ENCODE measurements around the gene HACD3.

HACD3 gene

GRCh38 chr15:65619626-65620290 is 89.5 kb downstream of the HACD3 start:
- DNase-seq (ENCODE audit: extremely low spot score) = no peak
- ChIA-PET CTCF (interaction anchor here (1.2 to 1.7 kb wide), 2 partner anchors 9 to 19 kb away, joined by 3 to 4 read pairs; partner anchors contain the start of gene INTS14), POLR2A (interaction anchor here (1.1 kb wide), 1 partner anchor 9 kb away, joined by 4 read pairs; the partner anchor contains the start of gene INTS14)
- TF ChIP-seq SP1 (IDR thresholded peaks at IDR 0.05) (no peak), BHLHE40 (IDR thresholded peaks at IDR 0.05; ENCODE audit: borderline replicate concordance) (no peak), NFRKB (IDR thresholded peaks at IDR 0.05) (no peak), FOXA1 (IDR thresholded peaks at IDR 0.05) (no peak), L3MBTL2 (conservative IDR thresholded peaks at IDR 0.05) (no peak), ELF4 (IDR thresholded peaks at IDR 0.05) (no peak), TARDBP (IDR thresholded peaks at IDR 0.05) (no peak)

- ChIA-PET CTCF (interaction anchor here (1.1 to 1.4 kb wide), 2 partner anchors 17 to 236 kb away, joined by 3 to 4 read pairs; no protein-coding TSS in a partner anchor), POLR2A (interaction anchor here (3.4 kb wide), 1 partner anchor 9 kb away, joined by 26 read pairs; the partner anchor contains the start of gene INTS14)
- no peak for DNase-seq (ENCODE audit: extremely low spot score)
- no peak for TF ChIP-seq LEF1 (IDR thresholded peaks at IDR 0.05; ENCODE audit: borderline replicate concordance)
- TF ChIP-seq SP1 (IDR thresholded peaks at IDR 0.05) = no peak
- no peak for TF ChIP-seq SUZ12 (IDR thresholded peaks at IDR 0.05)
- no peak for TF ChIP-seq FOXM1 (IDR thresholded peaks at IDR 0.05; ENCODE audit: borderline replicate concordance)
- no peak for TF ChIP-seq BHLHE40 (IDR thresholded peaks at IDR 0.05; ENCODE audit: borderline replicate concordance)
- no peak for TF ChIP-seq ELF4 (IDR thresholded peaks at IDR 0.05)
- TF ChIP-seq CTBP1 (IDR thresholded peaks at IDR 0.05; ENCODE audit: borderline replicate concordance) = no peak
These were observed 90.6 kb downstream of the HACD3 start for GRCh38 chr15:65620833-65621232.

GRCh38 chr15:65621638-65622037 is 91.4 kb downstream of the HACD3 start, which contains the start of gene SLC24A1:
TSS of gene SLC24A1 (plus strand) at chr15:65621938. CDS start at chr15:65624081, 2,143 bp downstream.
- ChIA-PET CTCF (interaction anchor here (1.1 to 1.4 kb wide), 2 partner anchors 16 to 235 kb away, joined by 3 to 4 read pairs; no protein-coding TSS in a partner anchor), POLR2A (interaction anchor here (3.4 kb wide), 1 partner anchor 10 kb away, joined by 26 read pairs; the partner anchor contains the start of gene INTS14)
- TF ChIP-seq FOXA1 (IDR thresholded peaks at IDR 0.05) = no peak
- no peak for TF ChIP-seq ARNT (IDR thresholded peaks at IDR 0.05)
- TF ChIP-seq NFRKB (IDR thresholded peaks at IDR 0.05) = no peak
- no peak for TF ChIP-seq HDGF (IDR thresholded peaks at IDR 0.05; ENCODE audit: borderline replicate concordance)
- TF ChIP-seq TARDBP (IDR thresholded peaks at IDR 0.05) = no peak
- no peak for TF ChIP-seq PKNOX1 (IDR thresholded peaks at IDR 0.05)
- no peak for TF ChIP-seq LEF1 (IDR thresholded peaks at IDR 0.05; ENCODE audit: borderline replicate concordance)
- TF ChIP-seq L3MBTL2 (conservative IDR thresholded peaks at IDR 0.05) = no peak
- TF ChIP-seq FOXK2 (IDR thresholded peaks at IDR 0.05) = no peak
- no peak for TF ChIP-seq SUZ12 (IDR thresholded peaks at IDR 0.05)
- TF ChIP-seq BHLHE40 (IDR thresholded peaks at IDR 0.05; ENCODE audit: borderline replicate concordance) = no peak
- no peak for TF ChIP-seq FOXM1 (IDR thresholded peaks at IDR 0.05; ENCODE audit: borderline replicate concordance)
- TF ChIP-seq ZNF384 (IDR thresholded peaks at IDR 0.05) = no peak
- no peak for TF ChIP-seq ELF4 (IDR thresholded peaks at IDR 0.05)
- no peak for TF ChIP-seq SP1 (IDR thresholded peaks at IDR 0.05)
- no peak for DNase-seq (ENCODE audit: extremely low spot score)

GRCh38 chr15:65623103-65623502 is 92.8 kb downstream of the HACD3 start:
- ChIA-PET POLR2A (interaction anchor here (3.4 kb wide), 1 partner anchor 11 kb away, joined by 26 read pairs; the partner anchor contains the start of gene INTS14), CTCF (no interaction called here)
- no peak for TF ChIP-seq SP1 (IDR thresholded peaks at IDR 0.05)
- TF ChIP-seq FOXM1 (IDR thresholded peaks at IDR 0.05; ENCODE audit: borderline replicate concordance) = no peak
- no peak for TF ChIP-seq ELF4 (IDR thresholded peaks at IDR 0.05)
- no peak for TF ChIP-seq ZNF384 (IDR thresholded peaks at IDR 0.05)
- no peak for TF ChIP-seq PKNOX1 (IDR thresholded peaks at IDR 0.05)
- no peak for TF ChIP-seq CTBP1 (IDR thresholded peaks at IDR 0.05; ENCODE audit: borderline replicate concordance)
- no peak for TF ChIP-seq TARDBP (IDR thresholded peaks at IDR 0.05)
- TF ChIP-seq FOXA1 (IDR thresholded peaks at IDR 0.05) = no peak
- no peak for TF ChIP-seq NFRKB (IDR thresholded peaks at IDR 0.05)
- no peak for TF ChIP-seq SUZ12 (IDR thresholded peaks at IDR 0.05)
- TF ChIP-seq HDGF (IDR thresholded peaks at IDR 0.05; ENCODE audit: borderline replicate concordance) = no peak
- no peak for TF ChIP-seq ARNT (IDR thresholded peaks at IDR 0.05)
- TF ChIP-seq FOXK2 (IDR thresholded peaks at IDR 0.05) = no peak
- no peak for DNase-seq (ENCODE audit: extremely low spot score)

GRCh38 chr15:65626856-65627255 is 96.6 kb downstream of the HACD3 start:
- no peak for DNase-seq (ENCODE audit: extremely low spot score)
- TF ChIP-seq FOXM1 (IDR thresholded peaks at IDR 0.05; ENCODE audit: borderline replicate concordance) = no peak
- no peak for TF ChIP-seq PKNOX1 (IDR thresholded peaks at IDR 0.05)
- TF ChIP-seq L3MBTL2 (conservative IDR thresholded peaks at IDR 0.05) = no peak
- TF ChIP-seq ZNF384 (IDR thresholded peaks at IDR 0.05) = no peak
- TF ChIP-seq ARNT (IDR thresholded peaks at IDR 0.05) = no peak
- TF ChIP-seq CTBP1 (IDR thresholded peaks at IDR 0.05; ENCODE audit: borderline replicate concordance) = no peak
- TF ChIP-seq LEF1 (IDR thresholded peaks at IDR 0.05; ENCODE audit: borderline replicate concordance) = no peak
- TF ChIP-seq SUZ12 (IDR thresholded peaks at IDR 0.05) = no peak
- TF ChIP-seq HDGF (IDR thresholded peaks at IDR 0.05; ENCODE audit: borderline replicate concordance) = no peak
- no peak for TF ChIP-seq BHLHE40 (IDR thresholded peaks at IDR 0.05; ENCODE audit: borderline replicate concordance)
- TF ChIP-seq NFRKB (IDR thresholded peaks at IDR 0.05) = no peak
- no peak for TF ChIP-seq FOXA1 (IDR thresholded peaks at IDR 0.05)
- ChIA-PET POLR2A (no interaction called here), CTCF (interaction anchor here (1.2 kb wide), 1 partner anchor 236 kb away, joined by 3 read pairs; no protein-coding TSS in a partner anchor)
